Gastrocnemius medialis (tissue), 4 donors: ENCODE data around the gene PAXX.

Experiments used
- POLR2A ChIP-seq, 2 donors: fragments of 450-650 bp; IDR thresholded peaks; one replicate each; pipeline ENCODE4 v1.6.1; 2017; ENCODE audit warnings: antibody characterized with exemption in 2 of 2, mild to moderate bottlenecking in 2 of 2, moderate library complexity in 2 of 2
- TF ChIP-seq, protein P1 (sequence below), 5 experiments: fragments of 450-650 bp in 3 of 5; fragments of 200-600 bp in 2 of 5; sonication (generic) in 2 of 5; IDR thresholded peaks in 4 of 5; conservative IDR thresholded peaks in 1 of 5; 1 replicate in 4 of 5; 2 replicates in 1 of 5; pipeline ENCODE4 v1.5.1; 2016 to 2019; ENCODE audit warnings: antibody characterized with exemption in 5 of 5, mild to moderate bottlenecking in 3 of 5, moderate library complexity in 3 of 5

DNA sequence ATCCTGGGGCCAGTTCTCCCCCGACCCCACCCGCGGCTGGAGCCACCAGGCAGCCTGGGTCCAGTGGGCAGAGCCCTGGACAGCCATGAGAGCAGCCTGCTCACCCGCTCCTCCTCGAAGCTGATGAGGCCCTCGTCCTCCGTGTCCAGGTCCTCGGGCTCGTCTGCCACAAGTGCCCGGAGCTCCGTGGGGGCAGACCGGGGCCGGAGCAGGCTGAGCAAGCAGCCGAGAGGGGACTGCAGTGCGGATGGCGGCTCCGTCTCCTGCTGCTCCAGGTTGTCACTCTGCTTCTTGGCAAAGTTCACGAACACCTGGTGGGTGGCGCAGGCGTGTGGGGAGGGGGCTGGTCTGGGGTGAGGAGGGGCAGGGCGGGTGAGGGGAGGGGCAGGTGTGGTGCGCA, 16.1 kb downstream of the PAXX start:
- TF ChIP-seq, protein P1, sequence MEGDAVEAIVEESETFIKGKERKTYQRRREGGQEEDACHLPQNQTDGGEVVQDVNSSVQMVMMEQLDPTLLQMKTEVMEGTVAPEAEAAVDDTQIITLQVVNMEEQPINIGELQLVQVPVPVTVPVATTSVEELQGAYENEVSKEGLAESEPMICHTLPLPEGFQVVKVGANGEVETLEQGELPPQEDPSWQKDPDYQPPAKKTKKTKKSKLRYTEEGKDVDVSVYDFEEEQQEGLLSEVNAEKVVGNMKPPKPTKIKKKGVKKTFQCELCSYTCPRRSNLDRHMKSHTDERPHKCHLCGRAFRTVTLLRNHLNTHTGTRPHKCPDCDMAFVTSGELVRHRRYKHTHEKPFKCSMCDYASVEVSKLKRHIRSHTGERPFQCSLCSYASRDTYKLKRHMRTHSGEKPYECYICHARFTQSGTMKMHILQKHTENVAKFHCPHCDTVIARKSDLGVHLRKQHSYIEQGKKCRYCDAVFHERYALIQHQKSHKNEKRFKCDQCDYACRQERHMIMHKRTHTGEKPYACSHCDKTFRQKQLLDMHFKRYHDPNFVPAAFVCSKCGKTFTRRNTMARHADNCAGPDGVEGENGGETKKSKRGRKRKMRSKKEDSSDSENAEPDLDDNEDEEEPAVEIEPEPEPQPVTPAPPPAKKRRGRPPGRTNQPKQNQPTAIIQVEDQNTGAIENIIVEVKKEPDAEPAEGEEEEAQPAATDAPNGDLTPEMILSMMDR (IDR thresholded peaks at IDR 0.05 in 4 of 5, conservative IDR thresholded peaks at IDR 0.05 in 1 of 5): no peak
- TF ChIP-seq POLR2A (IDR thresholded peaks at IDR 0.05): no peak
